Measurements from ENCODE around the gene EBP.

The EBP gene

GRCh38 chrX:48574270-48575266 lies 53.0 kb downstream of the EBP start, which contains the start of gene RBM3:
RBM3 (plus strand) TSS chrX:48574484; CDS start chrX:48575181, 697 bp downstream.
- DNase-seq (ENCODE audit: low read depth in 3 of 3, low spot score in 1 of 3), result peak; percentile 73 to 82 (median 77)

GRCh38 chrX:48575642-48576041 lies 54.0 kb downstream of the EBP start:
- DNase-seq (ENCODE audit: low read depth in 3 of 3, low spot score in 1 of 3), result no peak

- no peak for DNase-seq (ENCODE audit: low read depth in 3 of 3, low spot score in 1 of 3)
Observed at GRCh38 chrX:48576108-48576507, 54.5 kb downstream of the EBP start.
